Ovary (tissue), 9 donors: ENCODE measurements around the gene FRMD5. TPM values are rescaled to one million over a fixed set of nuclear protein-coding genes. Genes with fewer than 3 reads are reported as not detected.
"Not testable (repeated sequence)": the region's sequence is repeated elsewhere in the genome, so short reads cannot be mapped to it uniquely, and the experiment has no call there.

Experiments used
- DNase-seq, 5 donors: peaks; one replicate each; pipeline ENCODE4 v3.0.0-alpha.2; 2019 to 2020
- H3K27ac ChIP-seq, 2 donors: fragments of 200-600 bp; one replicate each; pipeline versions ENCODE4 v1.5.1 to v1.8.0; 2019 to 2022
- H3K27me3 ChIP-seq: fragments of 200-600 bp; one replicate; pipeline ENCODE4 v1.8.0; 2022
- H3K36me3 ChIP-seq: fragments of 200-600 bp; sonication (generic); one replicate; pipeline ENCODE4 v1.5.1; 2019
- H3K4me1 ChIP-seq: one replicate; pipeline ENCODE4 v1.8.1; 2013; ENCODE audit warnings: mild to moderate bottlenecking, moderate library complexity; ENCODE audit not compliant: insufficient read depth
- H3K4me3 ChIP-seq: fragments of 200-600 bp; sonication (generic); one replicate; pipeline ENCODE4 v1.5.1; 2017
- H3K9me3 ChIP-seq, 2 donors: fragments of 200-600 bp in 1 of 2; sonication (generic) in 1 of 2; one replicate each; pipeline versions ENCODE4 v1.5.1 to v1.8.1; 2013 to 2019; ENCODE audit warnings: mild to moderate bottlenecking in 1 of 2, moderate library complexity in 1 of 2
- CTCF ChIP-seq, 3 donors: fragments of 450-650 bp in 2 of 3; fragments of 200-600 bp in 1 of 3; IDR thresholded peaks; one replicate each; pipeline versions ENCODE4 v1.5.1 to v1.8.0; 2016 to 2022; ENCODE audit warnings: antibody characterized with exemption in 3 of 3, mild to moderate bottlenecking in 1 of 3
- EP300 ChIP-seq: sonication (generic); formaldehyde crosslinking; IDR thresholded peaks from one replicate; pipeline ENCODE4 v1.6.1; 2017; ENCODE audit warnings: antibody characterized with exemption
- POLR2A ChIP-seq: fragments of 450-650 bp; IDR thresholded peaks from one replicate; pipeline ENCODE4 v1.6.1; 2017; ENCODE audit warnings: antibody characterized with exemption, mild to moderate bottlenecking, moderate library complexity
- WGBS, 3 donors: extraction: QIAGEN DNeasy Blood & Tissue Kit in 1 of 3; methylation state at CpG; one replicate each; pipeline versions ENCODE4 v1.1.5 to v1.1.7; 2013 to 2017; 5-methylcytosine and 5-hydroxymethylcytosine counted together
- intact Hi-C, 4 donors: fragments of 100-400 bp; cut with DNase I; formaldehyde crosslinking; loops; one replicate each; pipeline versions ENCODE4 v1.11.0 to v1.15.1; 2022 to 2023
- polyA plus RNA-seq, 2 donors: library from polyadenylated mRNA; stranded (reverse); fragments of 200-250 nt in 1 of 2; fragments of 350-450 nt in 1 of 2; fragmentation: Illumina TruSeq in 1 of 2; extraction: RNeasy Lipid Tissue Mini Kit (QIAGEN cat#74804) in 1 of 2; gene quantifications; one replicate each; pipeline ENCODE4 v1.2.3, GENCODE V29; 2013 to 2014
- total RNA-seq, 7 donors: library from RNA; depleted of rRNA in 2 of 7; stranded (reverse); fragments of >200 nt in 2 of 7; fragmentation: NEBNext Ultra II Directional in 3 of 7; extraction: Animal tissue kit (Norgen Biotek cat#: 25700) in 3 of 7; gene quantifications; one replicate each; pipeline versions ENCODE4 v1.1.0 to v1.2.4, GENCODE V29; 2016 to 2023
- donor health status: DM: no; HTN: no; CAD: no; lungs with moderate emphysema.
- donor health status: DM: no; HTN: no; CAD: no.
- donor health status: Bipolar disorder and iron deficiency.
- donor health status: DM: yes; HTN: yes; CAD: no.
- donor health status: DM: no; HTN: no; CAD: no.
- donor health status: DM: yes; HTN: yes; CAD: no.

Gene FRMD5
- total and polyA plus RNA-seq, 9 donors, result 0.12 to 2.2 (median 0.32) TPM

GRCh38 chr15:43852607-43853006 is 342.5 kb downstream of the FRMD5 start:
- Histone ChIP-seq H3K4me3 (no peak overlapping the region), H3K9me3 (no peaks in the 10 kb centered on the region), H3K27ac (no peak overlapping the region), H3K36me3 (peaks cover 3% of the 10 kb centered on the region), H3K4me1 (no peaks in the 10 kb centered on the region), H3K27me3 (no peaks in the 10 kb centered on the region)
- TF ChIP-seq EP300 (no peak), POLR2A (no peak), CTCF (IDR thresholded peaks at IDR 0.05) (no peak)
- 94 to 98% (median 97%) methylated on average over 4 of the region's 4 CpGs for WGBS, 3 donors
- DNase-seq, result no peak
- intact Hi-C loops, result no loop called here

GRCh38 chr15:43851251-43851650 is 343.8 kb downstream of the FRMD5 start:
- no peak overlapping the region for H3K4me3 ChIP-seq
- H3K9me3 ChIP-seq, result no peaks in the 10 kb centered on the region
- 94 to 96% (median 96%) methylated on average over 3 of the region's 3 CpGs for WGBS, 3 donors
- H3K36me3 ChIP-seq, result peaks cover 3% of the 10 kb centered on the region
- DNase-seq, result no peak
- intact Hi-C loops, result no loop called here
- no peaks in the 10 kb centered on the region for H3K4me1 ChIP-seq
- no peak for TF ChIP-seq EP300
- no peak for TF ChIP-seq CTCF (IDR thresholded peaks at IDR 0.05)
- no peak for TF ChIP-seq POLR2A
- no peak overlapping the region for H3K27ac ChIP-seq
- no peaks in the 10 kb centered on the region for H3K27me3 ChIP-seq

- intact Hi-C loops, result no loop called here
- Histone ChIP-seq H3K9me3 (no peaks in the 10 kb centered on the region), H3K27me3 (no peaks in the 10 kb centered on the region), H3K4me3 (no peak overlapping the region), H3K4me1 (no peaks in the 10 kb centered on the region), H3K36me3 (no peaks in the 10 kb centered on the region), H3K27ac (no peak overlapping the region)
- TF ChIP-seq POLR2A (no peak), EP300 (no peak), CTCF (IDR thresholded peaks at IDR 0.05) (no peak)
- no peak for DNase-seq
These were observed 349.6 kb downstream of the FRMD5 start for GRCh38 chr15:43845421-43845820.

- H3K4me3 ChIP-seq, H3K36me3 ChIP-seq, H3K4me1 ChIP-seq, H3K9me3 ChIP-seq, DNase-seq, H3K27ac ChIP-seq, intact Hi-C loops, H3K27me3 ChIP-seq: not testable (repeated sequence)
- 89 to 93% (median 90%) methylated on average over 6 of the region's 6 CpGs for WGBS, 3 donors
These were observed 362.6 kb downstream of the FRMD5 start for GRCh38 chr15:43832485-43832884.

GRCh38 chr15:43831519-43832052 is 363.5 kb downstream of the FRMD5 start:
- H3K36me3 ChIP-seq, H3K27me3 ChIP-seq, H3K4me3 ChIP-seq, H3K9me3 ChIP-seq, intact Hi-C loops, H3K27ac ChIP-seq, H3K4me1 ChIP-seq, DNase-seq: not testable (repeated sequence)
- WGBS, 3 donors, result 91 to 94% (median 93%) methylated on average over 14 of the region's 14 CpGs

- H3K27ac ChIP-seq, H3K4me3 ChIP-seq, intact Hi-C loops, H3K36me3 ChIP-seq, H3K27me3 ChIP-seq, H3K9me3 ChIP-seq, H3K4me1 ChIP-seq, DNase-seq: not testable (repeated sequence)
- 95 to 96% (median 96%) methylated on average over 9 of the region's 9 CpGs for whole genome bisulfite sequencing, 3 donors
These were observed 364.3 kb downstream of the FRMD5 start for GRCh38 chr15:43830691-43831275.

- WGBS, 3 donors, result 96 to 97% (median 97%) methylated on average over 9 of the region's 9 CpGs
- DNase-seq, result not testable (repeated sequence)
These were observed 365.0 kb downstream of the FRMD5 start for GRCh38 chr15:43829951-43830540.

More at GRCh38 chr15:43829951-43830540, 365.0 kb downstream of the FRMD5 start:
- intact Hi-C loops, H3K9me3 ChIP-seq, H3K27ac ChIP-seq, H3K36me3 ChIP-seq, H3K4me1 ChIP-seq, H3K27me3 ChIP-seq, H3K4me3 ChIP-seq: not testable (repeated sequence)
